NOMO-1 treated with DMSO at 0.1 percent for 48 hours (cell line): ENCODE measurements around the gene LPCAT1.
"Not testable (repeated sequence)": the region's sequence is repeated elsewhere in the genome, so short reads cannot be mapped to it uniquely, and the experiment has no call there.

Experiments
- DNase-seq: peaks from one replicate; lab custom pipeline; 2025; ENCODE audit not compliant: unreplicated experiment; lab: John Stamatoyannopoulos, UW

LPCAT1 gene

GRCh38 chr5:1523480-1523792 lies 324 bp downstream of the LPCAT1 start:
- no peak for DNase-seq

DNA sequence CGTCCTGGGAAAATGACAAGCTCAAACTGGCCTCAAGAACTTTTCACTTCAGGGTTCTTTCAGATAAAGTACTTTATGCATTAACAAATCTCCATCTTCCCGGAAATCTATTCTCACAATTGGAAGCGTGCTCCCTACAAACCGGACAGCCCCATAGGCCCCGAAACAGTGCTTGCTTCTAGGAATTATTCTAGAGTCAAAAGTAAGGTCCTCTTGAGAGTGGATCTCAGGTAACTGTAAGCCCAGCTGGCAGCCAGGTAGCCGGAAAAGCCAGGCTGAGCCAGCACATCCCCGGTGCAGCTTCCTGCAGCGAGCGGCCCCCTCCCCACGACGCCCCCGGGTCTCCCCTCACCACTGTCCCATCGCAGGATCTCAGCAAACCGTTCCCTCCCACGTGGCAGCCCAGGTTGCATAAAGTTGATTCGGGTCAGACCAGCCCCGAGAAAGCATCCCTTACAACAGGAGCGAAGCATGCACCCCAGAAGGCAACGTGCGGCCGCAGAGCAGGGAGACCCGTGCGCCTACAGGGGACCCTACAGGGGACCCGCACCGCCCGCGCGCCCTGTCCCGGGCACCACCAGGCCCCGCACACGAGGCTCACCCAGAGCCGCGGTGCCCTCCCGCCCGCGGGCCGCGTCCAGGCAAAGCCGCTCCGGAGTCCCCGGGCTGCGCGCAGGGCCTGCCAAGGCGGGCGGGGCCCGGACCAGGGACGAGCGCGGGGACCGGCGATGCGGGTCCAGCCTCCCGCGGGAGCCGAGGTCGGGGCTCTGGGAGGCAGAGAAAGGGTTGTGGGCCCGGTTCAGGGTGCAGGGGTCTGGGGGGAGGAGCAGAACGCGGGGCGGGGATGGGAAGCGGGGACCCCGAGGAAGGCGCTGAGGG lies 920 bp downstream of the LPCAT1 start:
- no peak for DNase-seq

- no peak for DNase-seq
Observed at GRCh38 chr5:1521671-1522600, 1.8 kb downstream of the LPCAT1 start.

DNA sequence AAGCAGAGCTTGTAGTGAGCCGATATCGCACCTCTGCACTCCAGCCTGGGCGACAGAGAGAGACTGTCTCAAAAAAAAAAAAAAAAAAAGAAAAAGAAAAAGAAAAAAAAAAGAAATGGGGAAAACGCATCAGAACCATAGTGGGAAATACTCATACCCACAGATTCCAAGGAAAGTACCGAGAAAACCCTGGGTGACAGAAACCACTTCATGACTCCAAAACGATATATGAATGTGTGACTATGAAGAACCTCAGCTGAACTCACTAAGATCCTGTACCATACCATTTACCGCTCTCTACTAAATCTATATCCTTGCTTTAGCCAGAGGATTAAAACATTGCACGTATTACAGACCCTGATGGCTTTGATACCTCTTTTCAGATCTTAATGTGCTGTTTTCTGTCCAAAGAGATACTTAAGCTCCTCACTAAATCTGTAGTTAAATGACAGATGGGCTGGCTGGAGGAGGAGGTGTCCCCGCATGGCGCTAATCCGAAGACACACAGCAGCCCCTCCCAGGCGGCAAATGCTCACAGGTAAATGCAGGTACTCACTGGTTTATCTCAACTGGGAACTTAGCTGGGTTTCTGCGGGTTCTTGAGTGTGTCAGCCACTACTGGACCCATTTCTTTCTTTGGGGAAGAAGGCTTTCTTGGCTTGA lies 2.8 kb downstream of the LPCAT1 start:
- DNase-seq, result no peak

GRCh38 chr5:1519631-1520210 lies 4.0 kb downstream of the LPCAT1 start:
- DNase-seq, result no peak

GRCh38 chr5:1517838-1518237 lies 5.9 kb downstream of the LPCAT1 start:
- DNase-seq, result no peak

- peak; percentile 46 for DNase-seq
Observed at GRCh38 chr5:1516615-1517601, 6.9 kb downstream of the LPCAT1 start.

DNA sequence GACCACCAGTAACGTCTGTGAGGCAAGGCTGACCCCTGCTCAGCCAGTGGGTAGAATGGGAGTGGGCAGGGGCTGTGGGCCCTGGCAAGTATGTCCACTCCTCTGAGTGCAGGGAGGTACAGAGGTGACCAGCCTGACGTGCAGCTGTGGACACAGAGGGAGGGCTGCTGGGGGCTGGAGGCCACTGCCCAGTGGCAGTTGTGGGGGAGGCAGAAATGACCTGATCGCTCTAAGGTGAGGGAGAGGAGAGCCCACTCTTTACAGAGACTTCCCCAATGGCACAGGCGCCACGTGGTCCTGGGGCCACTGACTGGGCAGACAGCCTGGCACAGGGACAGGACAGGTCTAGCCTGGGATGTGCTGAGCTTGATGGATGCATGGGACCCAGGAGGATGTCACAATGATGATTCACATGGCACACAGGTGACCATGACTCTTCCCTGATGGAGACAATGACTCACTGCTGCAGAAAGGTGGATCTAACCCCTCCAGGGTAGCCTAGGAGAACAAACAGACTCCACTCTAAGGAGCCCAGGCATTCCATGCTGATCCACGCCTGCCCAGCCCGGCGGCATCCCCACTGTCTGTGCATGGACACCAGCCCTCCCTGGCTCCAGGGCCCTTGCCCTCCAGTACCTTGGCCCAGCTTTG lies 7.7 kb downstream of the LPCAT1 start:
- DNase-seq, result no peak

DNA sequence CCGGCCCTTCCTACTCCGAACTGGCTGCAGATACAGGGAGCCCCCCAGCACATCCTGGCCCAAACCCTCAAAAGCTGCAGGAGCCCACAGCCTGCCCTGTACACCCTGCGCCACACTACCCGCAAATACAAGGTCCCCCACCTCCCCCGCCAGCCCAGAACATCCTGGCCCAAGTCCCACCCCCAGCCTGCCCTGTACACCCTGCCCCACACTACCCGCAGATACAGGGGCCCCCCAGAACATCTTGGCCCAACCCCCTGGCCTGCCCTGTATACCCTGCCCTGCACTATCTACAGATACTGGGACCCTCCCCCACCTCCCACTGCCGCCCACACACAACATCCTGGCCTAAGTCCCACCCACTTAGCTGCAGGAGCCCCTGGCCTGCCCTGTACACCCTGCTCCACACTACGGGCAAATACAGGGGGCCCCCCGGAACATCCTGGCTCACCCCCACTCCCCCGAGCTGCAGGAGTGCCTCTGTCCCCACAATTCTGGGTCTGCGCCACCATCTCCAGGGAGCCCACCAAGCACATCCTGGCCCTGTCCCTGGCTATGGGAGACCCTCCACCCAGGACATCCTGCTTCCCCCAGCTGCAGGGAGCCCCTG lies 8.3 kb downstream of the LPCAT1 start:
- DNase-seq, result no peak

- DNase-seq, result not testable (repeated sequence)
Observed at GRCh38 chr5:1514819-1515310, 8.9 kb downstream of the LPCAT1 start.

DNA sequence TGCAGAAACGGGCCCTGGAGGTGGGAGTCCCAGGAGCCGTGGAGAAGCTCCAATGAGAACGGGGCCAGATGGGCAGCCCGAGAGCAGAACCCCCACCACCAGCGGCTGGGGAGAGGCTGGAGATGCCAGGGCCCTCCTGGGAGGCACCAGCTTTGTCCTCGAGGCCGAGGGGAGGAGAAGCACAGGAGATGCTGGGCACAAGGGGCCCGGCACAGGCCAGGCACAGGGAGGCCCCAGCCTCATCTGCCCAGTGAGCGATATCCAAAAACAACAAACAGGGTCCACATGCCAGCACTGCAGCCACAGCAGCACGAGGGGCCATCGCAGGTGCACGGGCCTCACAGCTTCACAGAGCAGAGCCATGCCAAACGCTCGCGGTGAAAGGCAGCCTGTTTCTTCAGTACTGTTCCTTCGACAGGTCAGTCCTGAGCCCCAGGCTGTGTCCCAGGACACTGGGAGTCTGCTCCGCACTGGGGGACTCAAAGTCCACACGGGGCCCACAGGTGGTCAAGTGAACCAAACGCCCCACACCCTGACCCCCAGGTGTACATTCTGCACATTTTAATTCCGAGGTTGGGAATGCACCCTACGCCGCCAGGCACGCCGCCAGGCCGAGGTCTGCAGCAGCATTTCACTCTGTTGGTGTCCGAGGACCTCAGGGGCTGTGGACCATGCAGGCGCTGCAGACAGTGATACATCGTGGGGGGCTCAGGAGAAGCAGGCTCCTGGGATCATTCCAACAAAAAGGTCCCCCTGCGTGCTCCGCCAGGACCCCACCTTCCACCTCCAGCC lies 9.5 kb downstream of the LPCAT1 start:
- DNase-seq, result no peak

DNA sequence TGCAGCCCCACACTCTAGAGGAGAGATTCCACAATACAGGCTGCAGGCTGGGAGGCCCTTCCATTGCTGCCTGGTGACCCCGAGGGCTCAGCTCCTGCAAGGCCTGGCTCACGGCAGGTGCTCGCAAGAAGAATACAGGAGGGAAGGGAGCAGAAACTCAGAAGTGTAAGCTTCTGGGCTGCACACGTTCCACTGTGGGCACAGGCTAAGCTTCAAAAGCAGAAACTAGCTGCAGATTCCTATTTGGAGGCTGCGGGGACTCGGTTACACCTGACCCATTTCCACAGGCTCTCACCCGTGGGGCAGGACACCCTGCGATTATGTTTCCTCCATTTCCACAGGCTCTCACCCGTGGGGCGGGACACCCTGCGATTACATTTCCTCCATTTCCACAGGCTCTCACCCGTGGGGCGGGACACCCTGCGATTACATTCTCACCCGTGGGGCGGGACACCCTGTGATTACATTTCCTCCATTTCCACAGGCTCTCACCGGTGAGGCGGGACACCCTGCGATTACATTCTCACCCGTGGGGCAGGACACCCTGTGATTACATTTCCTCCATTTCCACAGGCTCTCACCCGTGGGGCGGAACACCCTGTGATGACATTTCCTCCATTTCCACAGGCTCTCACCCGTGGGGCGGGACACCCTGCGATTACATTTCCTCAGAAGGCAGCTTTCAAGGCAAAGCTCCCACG lies 10.3 kb downstream of the LPCAT1 start:
- DNase-seq, result no peak

DNA sequence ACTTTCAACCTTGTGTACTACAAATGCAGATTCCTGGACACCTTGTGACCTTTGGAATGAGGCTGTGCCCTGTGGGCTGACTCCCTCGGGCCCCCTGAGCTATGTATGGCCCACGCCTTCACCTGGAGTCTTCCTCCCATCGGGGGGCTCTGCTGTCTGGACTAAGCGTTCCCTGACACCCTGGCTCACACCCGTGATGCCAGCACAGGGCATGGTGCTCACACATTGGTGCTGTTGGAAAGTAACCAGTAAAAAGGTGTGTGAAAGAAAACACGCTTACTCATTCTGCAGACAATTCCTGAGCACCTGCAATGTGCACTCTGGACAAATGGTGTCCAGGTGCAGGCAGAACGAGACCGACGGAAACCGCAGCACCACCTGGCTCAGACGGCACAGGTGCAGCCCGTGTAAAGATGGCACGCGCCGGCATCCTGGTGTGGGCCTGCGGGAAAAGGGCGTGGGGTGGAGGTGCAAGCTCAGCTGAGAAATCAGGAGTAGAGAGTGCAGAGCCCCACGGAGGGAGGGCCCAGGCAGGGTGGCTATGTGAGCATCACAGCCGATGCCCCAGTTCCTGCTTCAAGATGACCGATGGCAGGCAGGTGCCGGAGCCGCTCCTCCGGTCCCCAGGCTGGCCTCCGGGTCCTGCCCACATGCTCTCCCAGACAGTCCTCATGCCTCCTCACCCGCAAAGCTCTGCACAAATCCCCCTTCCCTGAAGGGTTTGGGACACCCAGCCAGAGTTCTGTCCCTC lies 11.0 kb downstream of the LPCAT1 start:
- no peak for DNase-seq

DNA sequence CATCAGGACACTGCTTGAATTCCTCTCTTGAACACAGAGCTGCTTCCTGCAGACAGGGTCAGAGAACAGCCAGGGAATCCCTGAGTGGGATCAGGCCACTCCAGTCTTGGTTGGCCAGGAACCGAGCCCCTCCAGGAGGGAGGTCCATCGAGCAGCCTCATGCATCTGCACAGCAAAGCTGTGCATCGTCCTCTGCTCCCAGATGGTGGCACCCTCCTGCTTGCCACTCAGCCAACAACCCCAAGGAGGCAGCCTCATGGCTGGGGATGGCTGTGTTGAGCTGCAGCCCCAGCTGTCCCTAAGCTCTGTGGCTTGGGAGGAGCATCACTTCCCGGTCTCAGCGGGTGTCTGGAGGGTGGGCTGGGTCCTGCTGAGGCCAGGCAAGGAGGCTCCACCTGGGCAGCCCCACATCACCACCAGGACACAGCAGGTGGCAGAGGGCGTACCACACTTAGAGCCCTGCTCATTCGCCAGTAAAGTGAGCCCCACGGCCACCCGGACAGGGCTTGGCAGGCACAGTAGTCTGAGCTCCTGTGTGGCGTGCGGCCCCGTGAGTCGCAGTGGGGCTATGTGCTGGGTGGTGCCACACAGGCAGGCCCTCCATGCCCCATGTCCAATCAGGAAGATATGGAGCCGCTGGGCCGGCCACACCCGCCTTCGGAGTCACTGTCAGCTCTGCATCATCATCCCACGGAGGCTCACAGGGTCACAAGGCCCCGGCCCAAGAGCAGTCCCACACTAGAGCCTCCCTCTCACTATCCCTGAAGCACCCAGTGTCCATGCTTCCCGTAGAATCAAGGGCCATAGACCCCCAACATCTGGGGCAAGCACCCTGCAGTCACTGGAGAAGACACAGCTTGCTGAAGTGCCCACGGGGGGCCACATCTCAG lies 11.9 kb downstream of the LPCAT1 start:
- no peak for DNase-seq

GRCh38 chr5:1511048-1511447 lies 12.7 kb downstream of the LPCAT1 start:
- DNase-seq, result no peak

DNA sequence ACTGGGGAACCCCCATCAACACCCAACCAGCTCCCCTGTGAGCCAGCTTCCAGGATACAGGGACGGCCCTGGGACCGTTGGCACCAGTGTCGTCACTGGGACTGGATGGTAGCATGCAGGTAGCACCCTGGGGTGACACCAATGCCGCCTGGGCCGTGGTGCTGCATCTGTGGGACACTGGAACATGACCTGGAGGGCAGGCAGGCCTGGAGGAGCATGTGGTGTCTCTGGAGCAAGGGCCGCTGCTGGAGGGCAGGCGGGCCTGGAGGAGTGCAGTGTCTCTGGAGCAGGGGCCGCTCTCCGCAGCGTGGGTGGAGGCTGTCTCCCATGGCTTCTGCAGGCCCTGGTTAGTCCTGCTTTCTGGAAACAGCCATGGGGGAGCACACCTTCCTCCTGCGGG lies 13.1 kb downstream of the LPCAT1 start:
- DNase-seq, result no peak
